Measurements from ENCODE around the gene FAM107A.

The FAM107A gene

DNA sequence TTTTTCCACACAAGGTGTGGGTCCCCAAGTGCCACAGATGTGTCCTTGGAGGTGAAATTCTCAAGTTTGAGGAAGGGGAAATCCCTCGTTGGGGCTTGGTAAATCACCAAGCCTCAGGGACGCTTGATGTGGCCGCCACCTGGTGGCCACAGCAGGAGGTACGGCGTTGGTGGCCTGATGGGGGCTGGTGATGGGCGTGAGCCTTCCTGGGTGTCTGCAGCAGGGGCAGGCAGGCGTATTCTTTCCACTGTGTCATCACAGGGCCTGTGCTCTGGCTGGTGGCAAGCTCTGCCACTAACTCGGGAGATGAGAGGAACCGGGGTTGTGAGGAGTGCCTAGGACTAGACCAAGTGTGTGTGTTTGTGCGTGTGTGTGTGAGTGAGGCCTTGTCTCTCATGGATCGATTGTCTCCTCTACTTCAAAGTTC is 44.4 kb downstream of the FAM107A start:
- ATAC-seq = peak; percentile 89
- no peak for TF ChIP-seq PPARA (CRISPR knock-in tag; IDR thresholded peaks at IDR 0.05; ENCODE audit: borderline replicate concordance)
- no peak for TF ChIP-seq ZNF8 (CRISPR knock-in tag; IDR thresholded peaks at IDR 0.05)
- no peak for TF ChIP-seq GLIS3 (CRISPR knock-in tag; IDR thresholded peaks at IDR 0.05)
- no peak for TF ChIP-seq BACH2 (CRISPR knock-in tag; IDR thresholded peaks at IDR 0.05; ENCODE audit: borderline replicate concordance)
- no peak for TF ChIP-seq ZFP30 (CRISPR knock-in tag; IDR thresholded peaks at IDR 0.05)
- TF ChIP-seq RARB (CRISPR knock-in tag; IDR thresholded peaks at IDR 0.05) = no peak
- TF ChIP-seq, protein P1, sequence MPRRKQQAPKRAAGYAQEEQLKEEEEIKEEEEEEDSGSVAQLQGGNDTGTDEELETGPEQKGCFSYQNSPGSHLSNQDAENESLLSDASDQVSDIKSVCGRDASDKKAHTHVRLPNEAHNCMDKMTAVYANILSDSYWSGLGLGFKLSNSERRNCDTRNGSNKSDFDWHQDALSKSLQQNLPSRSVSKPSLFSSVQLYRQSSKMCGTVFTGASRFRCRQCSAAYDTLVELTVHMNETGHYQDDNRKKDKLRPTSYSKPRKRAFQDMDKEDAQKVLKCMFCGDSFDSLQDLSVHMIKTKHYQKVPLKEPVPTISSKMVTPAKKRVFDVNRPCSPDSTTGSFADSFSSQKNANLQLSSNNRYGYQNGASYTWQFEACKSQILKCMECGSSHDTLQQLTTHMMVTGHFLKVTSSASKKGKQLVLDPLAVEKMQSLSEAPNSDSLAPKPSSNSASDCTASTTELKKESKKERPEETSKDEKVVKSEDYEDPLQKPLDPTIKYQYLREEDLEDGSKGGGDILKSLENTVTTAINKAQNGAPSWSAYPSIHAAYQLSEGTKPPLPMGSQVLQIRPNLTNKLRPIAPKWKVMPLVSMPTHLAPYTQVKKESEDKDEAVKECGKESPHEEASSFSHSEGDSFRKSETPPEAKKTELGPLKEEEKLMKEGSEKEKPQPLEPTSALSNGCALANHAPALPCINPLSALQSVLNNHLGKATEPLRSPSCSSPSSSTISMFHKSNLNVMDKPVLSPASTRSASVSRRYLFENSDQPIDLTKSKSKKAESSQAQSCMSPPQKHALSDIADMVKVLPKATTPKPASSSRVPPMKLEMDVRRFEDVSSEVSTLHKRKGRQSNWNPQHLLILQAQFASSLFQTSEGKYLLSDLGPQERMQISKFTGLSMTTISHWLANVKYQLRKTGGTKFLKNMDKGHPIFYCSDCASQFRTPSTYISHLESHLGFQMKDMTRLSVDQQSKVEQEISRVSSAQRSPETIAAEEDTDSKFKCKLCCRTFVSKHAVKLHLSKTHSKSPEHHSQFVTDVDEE (CRISPR knock-in tag; IDR thresholded peaks at IDR 0.05) = no peak
- no peak for TF ChIP-seq ZC3H10 (CRISPR knock-in tag; IDR thresholded peaks at IDR 0.05)
- no peak for TF ChIP-seq ARNTL (CRISPR knock-in tag; IDR thresholded peaks at IDR 0.05; ENCODE audit: borderline replicate concordance, low read depth)
- TF ChIP-seq, protein P2, sequence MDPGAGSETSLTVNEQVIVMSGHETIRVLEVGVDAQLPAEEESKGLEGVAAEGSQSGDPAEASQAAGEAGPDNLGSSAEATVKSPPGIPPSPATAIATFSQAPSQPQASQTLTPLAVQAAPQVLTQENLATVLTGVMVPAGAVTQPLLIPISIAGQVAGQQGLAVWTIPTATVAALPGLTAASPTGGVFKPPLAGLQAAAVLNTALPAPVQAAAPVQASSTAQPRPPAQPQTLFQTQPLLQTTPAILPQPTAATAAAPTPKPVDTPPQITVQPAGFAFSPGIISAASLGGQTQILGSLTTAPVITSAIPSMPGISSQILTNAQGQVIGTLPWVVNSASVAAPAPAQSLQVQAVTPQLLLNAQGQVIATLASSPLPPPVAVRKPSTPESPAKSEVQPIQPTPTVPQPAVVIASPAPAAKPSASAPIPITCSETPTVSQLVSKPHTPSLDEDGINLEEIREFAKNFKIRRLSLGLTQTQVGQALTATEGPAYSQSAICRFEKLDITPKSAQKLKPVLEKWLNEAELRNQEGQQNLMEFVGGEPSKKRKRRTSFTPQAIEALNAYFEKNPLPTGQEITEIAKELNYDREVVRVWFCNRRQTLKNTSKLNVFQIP (CRISPR knock-in tag; IDR thresholded peaks at IDR 0.05; ENCODE audit: borderline replicate concordance, low read depth) = no peak
- no peak for TF ChIP-seq ZFP3 (CRISPR knock-in tag; IDR thresholded peaks at IDR 0.05)
- TF ChIP-seq TOX (CRISPR knock-in tag; IDR thresholded peaks at IDR 0.05; ENCODE audit: borderline replicate concordance) = no peak
- TF ChIP-seq ZNF565 (CRISPR knock-in tag; conservative IDR thresholded peaks at IDR 0.05; ENCODE audit: low read depth) = no peak
- TF ChIP-seq, protein P3, sequence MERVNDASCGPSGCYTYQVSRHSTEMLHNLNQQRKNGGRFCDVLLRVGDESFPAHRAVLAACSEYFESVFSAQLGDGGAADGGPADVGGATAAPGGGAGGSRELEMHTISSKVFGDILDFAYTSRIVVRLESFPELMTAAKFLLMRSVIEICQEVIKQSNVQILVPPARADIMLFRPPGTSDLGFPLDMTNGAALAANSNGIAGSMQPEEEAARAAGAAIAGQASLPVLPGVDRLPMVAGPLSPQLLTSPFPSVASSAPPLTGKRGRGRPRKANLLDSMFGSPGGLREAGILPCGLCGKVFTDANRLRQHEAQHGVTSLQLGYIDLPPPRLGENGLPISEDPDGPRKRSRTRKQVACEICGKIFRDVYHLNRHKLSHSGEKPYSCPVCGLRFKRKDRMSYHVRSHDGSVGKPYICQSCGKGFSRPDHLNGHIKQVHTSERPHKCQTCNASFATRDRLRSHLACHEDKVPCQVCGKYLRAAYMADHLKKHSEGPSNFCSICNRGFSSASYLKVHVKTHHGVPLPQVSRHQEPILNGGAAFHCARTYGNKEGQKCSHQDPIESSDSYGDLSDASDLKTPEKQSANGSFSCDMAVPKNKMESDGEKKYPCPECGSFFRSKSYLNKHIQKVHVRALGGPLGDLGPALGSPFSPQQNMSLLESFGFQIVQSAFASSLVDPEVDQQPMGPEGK (CRISPR knock-in tag; IDR thresholded peaks at IDR 0.05; ENCODE audit: borderline replicate concordance) = no peak
- TF ChIP-seq OSR1 (CRISPR knock-in tag; IDR thresholded peaks at IDR 0.05) = no peak
- TF ChIP-seq CSDC2 (CRISPR knock-in tag; IDR thresholded peaks at IDR 0.05) = no peak
- TF ChIP-seq ZNF70 (CRISPR knock-in tag; IDR thresholded peaks at IDR 0.05) = no peak
- no peak for TF ChIP-seq ESRRG (CRISPR knock-in tag; IDR thresholded peaks at IDR 0.05)

DNA sequence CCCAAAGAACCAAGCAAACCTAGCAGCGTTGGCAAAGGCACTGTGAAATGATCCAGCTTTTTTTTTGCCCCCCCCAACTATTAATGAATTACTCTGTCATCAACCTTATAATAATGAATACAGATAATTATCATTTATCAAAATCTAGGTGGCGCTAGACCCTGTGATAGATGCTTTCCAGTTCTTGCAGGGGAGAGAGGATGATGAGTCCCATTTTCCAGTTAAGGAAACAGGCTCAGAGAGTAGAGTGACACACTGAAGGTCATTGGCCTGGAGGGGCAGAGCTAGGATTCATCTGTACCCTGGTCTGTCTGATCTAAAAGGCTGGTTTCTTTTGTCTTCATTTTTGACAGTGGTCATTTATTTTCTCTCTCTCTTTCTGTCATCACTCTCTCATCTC is 45.2 kb downstream of the FAM107A start:
- TF ChIP-seq, protein P4, sequence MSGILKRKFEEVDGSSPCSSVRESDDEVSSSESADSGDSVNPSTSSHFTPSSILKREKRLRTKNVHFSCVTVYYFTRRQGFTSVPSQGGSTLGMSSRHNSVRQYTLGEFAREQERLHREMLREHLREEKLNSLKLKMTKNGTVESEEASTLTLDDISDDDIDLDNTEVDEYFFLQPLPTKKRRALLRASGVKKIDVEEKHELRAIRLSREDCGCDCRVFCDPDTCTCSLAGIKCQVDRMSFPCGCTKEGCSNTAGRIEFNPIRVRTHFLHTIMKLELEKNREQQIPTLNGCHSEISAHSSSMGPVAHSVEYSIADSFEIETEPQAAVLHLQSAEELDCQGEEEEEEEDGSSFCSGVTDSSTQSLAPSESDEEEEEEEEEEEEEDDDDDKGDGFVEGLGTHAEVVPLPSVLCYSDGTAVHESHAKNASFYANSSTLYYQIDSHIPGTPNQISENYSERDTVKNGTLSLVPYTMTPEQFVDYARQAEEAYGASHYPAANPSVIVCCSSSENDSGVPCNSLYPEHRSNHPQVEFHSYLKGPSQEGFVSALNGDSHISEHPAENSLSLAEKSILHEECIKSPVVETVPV (CRISPR knock-in tag; IDR thresholded peaks at IDR 0.05) = no peak
- no peak for TF ChIP-seq ZNF70 (CRISPR knock-in tag; IDR thresholded peaks at IDR 0.05)
- TF ChIP-seq ARNTL (CRISPR knock-in tag; IDR thresholded peaks at IDR 0.05; ENCODE audit: borderline replicate concordance, low read depth) = no peak
- TF ChIP-seq OSR1 (CRISPR knock-in tag; IDR thresholded peaks at IDR 0.05) = no peak
- no peak for TF ChIP-seq CSDC2 (CRISPR knock-in tag; IDR thresholded peaks at IDR 0.05)
- TF ChIP-seq, protein P1 (CRISPR knock-in tag; IDR thresholded peaks at IDR 0.05) = no peak
- no peak for TF ChIP-seq ZNF8 (CRISPR knock-in tag; IDR thresholded peaks at IDR 0.05)
- TF ChIP-seq, protein P3 (CRISPR knock-in tag; IDR thresholded peaks at IDR 0.05; ENCODE audit: borderline replicate concordance) = no peak
- no peak for TF ChIP-seq GLIS3 (CRISPR knock-in tag; IDR thresholded peaks at IDR 0.05)
- no peak for TF ChIP-seq BACH2 (CRISPR knock-in tag; IDR thresholded peaks at IDR 0.05; ENCODE audit: borderline replicate concordance)
- TF ChIP-seq ZC3H10 (CRISPR knock-in tag; IDR thresholded peaks at IDR 0.05) = no peak
- no peak for TF ChIP-seq ZFP30 (CRISPR knock-in tag; IDR thresholded peaks at IDR 0.05)
- no peak for TF ChIP-seq ISL1 (CRISPR knock-in tag; IDR thresholded peaks at IDR 0.05)
- TF ChIP-seq ESRRG (CRISPR knock-in tag; IDR thresholded peaks at IDR 0.05) = no peak
- TF ChIP-seq TCF4 (CRISPR knock-in tag; IDR thresholded peaks at IDR 0.05; ENCODE audit: borderline replicate concordance) = no peak
- TF ChIP-seq RARB (CRISPR knock-in tag; IDR thresholded peaks at IDR 0.05) = no peak
- no peak for ATAC-seq

Measured in SK-N-SH treated with all-trans-retinoic acid at 6 μM for 48 hours (cell line).